ENCODE data around the gene MUC13.
A peak's percentile ranks its signal among the peaks of the same experiment; 100 is the strongest.
"Not testable (repeated sequence)": the region's sequence is repeated elsewhere in the genome, so short reads cannot be mapped to it uniquely, and the experiment has no call there.

Gene MUC13

DNA sequence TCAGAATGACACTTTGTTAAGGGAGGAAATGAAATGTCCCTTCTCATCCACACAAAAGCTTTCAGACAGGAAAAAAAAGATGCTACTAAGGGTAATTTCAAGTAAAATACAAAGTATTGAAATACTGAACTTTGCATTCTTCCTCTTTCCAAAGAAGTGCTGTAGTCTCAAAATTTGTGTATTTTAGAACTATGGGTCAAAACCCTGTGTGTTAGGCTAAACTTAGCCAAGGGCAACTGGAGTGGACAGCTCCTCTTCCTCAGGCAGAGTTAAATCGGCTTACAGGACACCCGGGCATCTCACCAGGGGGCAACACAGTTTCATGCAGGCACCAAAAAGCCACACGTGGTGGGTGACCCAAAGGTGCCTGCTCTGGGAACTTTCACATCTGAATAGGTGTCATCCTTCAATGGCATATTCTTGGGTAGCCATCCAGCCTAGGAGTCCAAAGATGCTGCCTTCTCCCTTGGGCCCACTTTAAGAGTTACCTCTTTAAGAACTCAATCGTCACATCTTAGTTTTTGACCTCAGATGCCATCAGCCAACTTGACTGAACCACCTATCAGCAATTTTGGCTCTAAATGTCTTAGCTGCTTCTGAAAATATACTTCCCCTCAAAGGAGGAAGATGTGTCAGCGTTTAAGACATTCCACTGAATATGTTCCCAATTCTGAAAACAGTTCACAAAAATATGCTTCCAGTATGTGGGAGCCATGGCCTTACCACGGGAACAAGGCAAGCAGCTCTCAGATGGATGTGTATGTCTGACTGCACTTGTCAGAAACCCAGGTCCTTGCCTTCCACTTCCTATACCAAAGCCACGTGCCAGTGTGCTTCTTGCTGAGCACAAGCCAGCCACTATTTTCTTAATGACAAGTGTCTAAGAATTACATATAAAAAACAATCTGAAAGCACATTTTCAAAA, 32.2 kb upstream of the MUC13 start:
- peaks cover 49% of the 10 kb centered on the region for H3K36me3 ChIP-seq (ENCODE audit: control insufficient read depth, insufficient read depth, low read length)
- WGBS, 2 experiments (ENCODE audit: insufficient coverage in 2 of 2), result 89 to 90% methylated on average over 5 of the region's 7 CpGs
- H3K27ac ChIP-seq (ENCODE audit: low read depth, low read length, severe bottlenecking), result no peak overlapping the region
- no peaks in the 10 kb centered on the region for H3K4me1 ChIP-seq (ENCODE audit: control insufficient read depth, insufficient read depth, low read length, poor library complexity, severe bottlenecking)
- no peak overlapping the region for H3K4me3 ChIP-seq (ENCODE audit: extremely low read depth, insufficient read depth, low read length, poor library complexity, severe bottlenecking)
- no peaks in the 10 kb centered on the region for H3K9me3 ChIP-seq (ENCODE audit: control insufficient read depth, low read length)

GRCh38 chr3:124965413-124965812, 30.9 kb upstream of the MUC13 start:
- Histone ChIP-seq H3K4me1 (ENCODE audit: control insufficient read depth, insufficient read depth, low read length, poor library complexity, severe bottlenecking) (no peaks in the 10 kb centered on the region), H3K36me3 (ENCODE audit: control insufficient read depth, insufficient read depth, low read length) (peaks cover 36% of the 10 kb centered on the region), H3K27ac (ENCODE audit: low read depth, low read length, severe bottlenecking) (no peak overlapping the region), H3K4me3 (ENCODE audit: extremely low read depth, insufficient read depth, low read length, poor library complexity, severe bottlenecking) (no peak overlapping the region), H3K9me3 (ENCODE audit: control insufficient read depth, low read length) (no peaks in the 10 kb centered on the region)
- no CpG with 5 or more reads among the region's 1 CpG for WGBS, 2 experiments (ENCODE audit: insufficient coverage in 2 of 2)

GRCh38 chr3:124964387-124964786, 29.8 kb upstream of the MUC13 start:
- Histone ChIP-seq H3K9me3 (ENCODE audit: control insufficient read depth, low read length) (no peaks in the 10 kb centered on the region), H3K4me3 (ENCODE audit: extremely low read depth, insufficient read depth, low read length, poor library complexity, severe bottlenecking) (no peak overlapping the region), H3K36me3 (ENCODE audit: control insufficient read depth, insufficient read depth, low read length) (peaks cover 26% of the 10 kb centered on the region), H3K4me1 (ENCODE audit: control insufficient read depth, insufficient read depth, low read length, poor library complexity, severe bottlenecking) (no peaks in the 10 kb centered on the region), H3K27ac (ENCODE audit: low read depth, low read length, severe bottlenecking) (no peak overlapping the region)
- WGBS, 2 experiments (ENCODE audit: insufficient coverage in 2 of 2), result 89 to 100% methylated on average over 1 of the region's 4 CpGs

GRCh38 chr3:124963755-124964154, 29.2 kb upstream of the MUC13 start:
- no peaks in the 10 kb centered on the region for H3K4me1 ChIP-seq (ENCODE audit: control insufficient read depth, insufficient read depth, low read length, poor library complexity, severe bottlenecking)
- no peak overlapping the region for H3K4me3 ChIP-seq (ENCODE audit: extremely low read depth, insufficient read depth, low read length, poor library complexity, severe bottlenecking)
- 92% methylated on average over 3 of the region's 3 CpGs for WGBS, 2 experiments (ENCODE audit: insufficient coverage in 2 of 2)
- no peak overlapping the region for H3K27ac ChIP-seq (ENCODE audit: low read depth, low read length, severe bottlenecking)
- no peaks in the 10 kb centered on the region for H3K9me3 ChIP-seq (ENCODE audit: control insufficient read depth, low read length)
- H3K36me3 ChIP-seq (ENCODE audit: control insufficient read depth, insufficient read depth, low read length), result peaks cover 20% of the 10 kb centered on the region

DNA sequence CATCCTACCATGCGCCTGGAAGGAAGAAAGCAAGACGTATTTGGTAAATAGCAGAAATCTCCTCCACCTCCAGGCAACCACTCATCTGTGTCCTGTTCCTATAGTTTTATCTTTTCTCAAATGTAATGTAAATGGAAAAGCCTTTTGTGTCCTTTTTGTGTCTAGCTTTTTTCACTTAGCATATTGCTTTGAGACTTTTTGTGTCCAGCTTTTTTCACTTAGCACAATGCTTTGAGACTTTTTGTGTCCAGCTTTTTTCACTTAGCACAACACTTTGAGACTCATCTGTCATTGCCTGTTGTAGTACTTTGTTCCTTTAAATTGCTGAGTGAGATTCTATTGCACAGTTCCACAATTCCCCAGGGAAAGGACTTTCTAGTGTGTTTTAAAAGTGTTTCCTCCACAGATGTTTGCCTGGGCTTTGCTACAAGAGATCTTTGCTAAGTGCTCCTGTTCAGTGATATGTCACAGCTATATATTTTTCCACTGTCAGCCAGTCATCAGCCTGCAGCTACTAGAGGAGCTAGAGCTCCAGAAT, 27.9 kb upstream of the MUC13 start:
- Histone ChIP-seq H3K4me1 (ENCODE audit: control insufficient read depth, insufficient read depth, low read length, poor library complexity, severe bottlenecking) (no peaks in the 10 kb centered on the region), H3K27ac (ENCODE audit: low read depth, low read length, severe bottlenecking) (no peak overlapping the region), H3K4me3 (ENCODE audit: extremely low read depth, insufficient read depth, low read length, poor library complexity, severe bottlenecking) (no peak overlapping the region), H3K9me3 (ENCODE audit: control insufficient read depth, low read length) (no peaks in the 10 kb centered on the region), H3K36me3 (ENCODE audit: control insufficient read depth, insufficient read depth, low read length) (peaks cover 11% of the 10 kb centered on the region)
- 80% methylated on average over 1 of the region's 2 CpGs; no CpG with 5 or more reads in 1 of the 2 experiments for WGBS, 2 experiments (ENCODE audit: insufficient coverage in 2 of 2)

GRCh38 chr3:124960698-124961097, 26.1 kb upstream of the MUC13 start:
- Histone ChIP-seq H3K36me3 (ENCODE audit: control insufficient read depth, insufficient read depth, low read length) (no peaks in the 10 kb centered on the region), H3K9me3 (ENCODE audit: control insufficient read depth, low read length) (no peaks in the 10 kb centered on the region), H3K27ac (ENCODE audit: low read depth, low read length, severe bottlenecking) (no peak overlapping the region), H3K4me3 (ENCODE audit: extremely low read depth, insufficient read depth, low read length, poor library complexity, severe bottlenecking) (no peak overlapping the region), H3K4me1 (ENCODE audit: control insufficient read depth, insufficient read depth, low read length, poor library complexity, severe bottlenecking) (no peaks in the 10 kb centered on the region)
- 100% methylated on average over 2 of the region's 5 CpGs; no CpG with 5 or more reads in 1 of the 2 experiments for WGBS, 2 experiments (ENCODE audit: insufficient coverage in 2 of 2)

GRCh38 chr3:124960105-124960504, 25.6 kb upstream of the MUC13 start:
- Histone ChIP-seq H3K4me3 (ENCODE audit: extremely low read depth, insufficient read depth, low read length, poor library complexity, severe bottlenecking) (no peak overlapping the region), H3K4me1 (ENCODE audit: control insufficient read depth, insufficient read depth, low read length, poor library complexity, severe bottlenecking) (no peaks in the 10 kb centered on the region), H3K27ac (ENCODE audit: low read depth, low read length, severe bottlenecking) (no peak overlapping the region), H3K9me3 (ENCODE audit: control insufficient read depth, low read length) (no peaks in the 10 kb centered on the region), H3K36me3 (ENCODE audit: control insufficient read depth, insufficient read depth, low read length) (no peaks in the 10 kb centered on the region)
- 92% methylated on average over 2 of the region's 3 CpGs; no CpG with 5 or more reads in 1 of the 2 experiments for WGBS, 2 experiments (ENCODE audit: insufficient coverage in 2 of 2)

DNA sequence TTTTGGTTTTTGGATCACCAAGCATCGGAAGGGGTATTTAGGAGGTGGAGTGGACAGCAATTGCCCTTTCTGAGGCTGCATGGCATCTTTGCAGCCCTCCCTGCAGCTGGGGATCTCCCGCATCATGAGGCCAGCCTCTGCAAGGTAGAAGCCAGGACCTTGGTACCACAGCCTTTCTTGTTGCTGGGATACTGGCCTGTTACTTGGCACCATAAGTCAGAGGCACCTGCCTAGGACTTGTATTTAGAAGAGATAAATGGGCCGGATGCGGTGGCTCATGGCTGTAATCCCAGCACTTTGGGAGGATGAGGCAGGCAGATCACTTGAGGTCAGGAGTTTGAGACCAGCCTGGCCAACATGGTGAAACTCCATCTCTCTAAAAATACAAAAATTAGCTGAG, 23.4 kb upstream of the MUC13 start:
- WGBS, 2 experiments (ENCODE audit: insufficient coverage in 2 of 2), result 100% methylated on average over 1 to 3 of the region's 4 CpGs
- H3K4me1 ChIP-seq (ENCODE audit: control insufficient read depth, insufficient read depth, low read length, poor library complexity, severe bottlenecking); H3K36me3 ChIP-seq (ENCODE audit: control insufficient read depth, insufficient read depth, low read length); H3K27ac ChIP-seq (ENCODE audit: low read depth, low read length, severe bottlenecking); H3K9me3 ChIP-seq (ENCODE audit: control insufficient read depth, low read length); H3K4me3 ChIP-seq (ENCODE audit: extremely low read depth, insufficient read depth, low read length, poor library complexity, severe bottlenecking): not testable (repeated sequence)

DNA sequence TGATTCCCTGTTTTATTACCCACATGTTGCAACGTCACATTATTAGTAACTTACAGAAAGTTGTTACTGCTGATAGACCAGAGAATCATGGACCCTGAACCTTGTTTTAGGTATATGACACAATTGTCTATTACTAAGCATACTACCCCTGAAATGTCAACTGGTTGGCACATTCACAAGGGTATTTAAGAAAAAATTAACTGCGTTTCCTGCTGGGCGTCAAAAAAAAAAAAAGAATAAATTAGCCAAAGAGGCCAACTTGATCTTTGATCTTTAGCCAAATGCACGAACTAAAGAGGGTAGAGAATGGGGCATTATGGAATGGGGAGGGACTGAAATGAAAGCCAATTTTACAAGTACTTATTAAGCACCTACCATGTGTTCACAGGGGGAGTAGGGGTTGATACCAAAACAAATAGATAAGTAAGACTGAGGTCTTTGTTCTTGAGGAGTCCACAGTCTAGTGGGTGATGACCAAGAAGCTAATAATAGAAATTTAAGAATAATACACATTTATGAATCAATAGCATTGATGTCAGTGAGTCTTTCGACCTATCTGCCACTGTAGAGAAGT, 17.8 kb upstream of the MUC13 start:
- H3K27ac ChIP-seq (ENCODE audit: low read depth, low read length, severe bottlenecking), result peak overlapping the region; percentile 5
- H3K4me3 ChIP-seq (ENCODE audit: extremely low read depth, insufficient read depth, low read length, poor library complexity, severe bottlenecking), result no peak overlapping the region
- H3K4me1 ChIP-seq (ENCODE audit: control insufficient read depth, insufficient read depth, low read length, poor library complexity, severe bottlenecking), result peaks cover 3% of the 10 kb centered on the region
- 88 to 100% methylated on average over 2 to 3 of the region's 5 CpGs for WGBS, 2 experiments (ENCODE audit: insufficient coverage in 2 of 2)
- H3K9me3 ChIP-seq (ENCODE audit: control insufficient read depth, low read length), result no peaks in the 10 kb centered on the region
- no peaks in the 10 kb centered on the region for H3K36me3 ChIP-seq (ENCODE audit: control insufficient read depth, insufficient read depth, low read length)

GRCh38 chr3:124951511-124952281, 17.1 kb upstream of the MUC13 start:
- H3K4me1 ChIP-seq (ENCODE audit: control insufficient read depth, insufficient read depth, low read length, poor library complexity, severe bottlenecking), result peaks cover 3% of the 10 kb centered on the region
- peak overlapping the region; percentile 5 for H3K27ac ChIP-seq (ENCODE audit: low read depth, low read length, severe bottlenecking)
- H3K4me3 ChIP-seq (ENCODE audit: extremely low read depth, insufficient read depth, low read length, poor library complexity, severe bottlenecking), result no peak overlapping the region
- 93 to 97% methylated on average over 7 of the region's 8 CpGs for WGBS, 2 experiments (ENCODE audit: insufficient coverage in 2 of 2)
- no peaks in the 10 kb centered on the region for H3K9me3 ChIP-seq (ENCODE audit: control insufficient read depth, low read length)
- H3K36me3 ChIP-seq (ENCODE audit: control insufficient read depth, insufficient read depth, low read length), result no peaks in the 10 kb centered on the region

All from mesodermal cell (in vitro differentiated cells).